Measurements from ENCODE around the gene MTCL1. TPM values are rescaled to one million over a fixed set of nuclear protein-coding genes. Genes with fewer than 3 reads are reported as not detected.

The MTCL1 gene
- total RNA-seq, 2 donors from 2014 or later: 15.3 to 27.7 TPM

GRCh38 chr18:8704361-8705237 is 757 bp upstream of the MTCL1 start:
- ATAC-seq (peak; percentile 85), DNase-seq (peak; percentile 89 to 93 (median 90))
- Histone ChIP-seq H3K36me3 (replicated peaks in 1 of 2; ENCODE audit: insufficient read depth in 1 of 2, low read depth in 2 of 2) (no peaks in the 10 kb centered on the region), H3K27ac (peak overlapping the region; percentile 80 to 91 (median 84)), H3K27me3 (no peaks in the 10 kb centered on the region), H3K9me3 (no peaks in the 10 kb centered on the region), H3K4me3 (peak overlapping the region; percentile 51 to 64), H3K4me1 (peaks cover 37% of the 10 kb centered on the region)
- 1 to 3% methylated on average over 13 to 53 of the region's 64 CpGs for WGBS, 2 donors
- intact Hi-C loops (cut with DNase I): no loop called here
- TF ChIP-seq, protein P1, sequence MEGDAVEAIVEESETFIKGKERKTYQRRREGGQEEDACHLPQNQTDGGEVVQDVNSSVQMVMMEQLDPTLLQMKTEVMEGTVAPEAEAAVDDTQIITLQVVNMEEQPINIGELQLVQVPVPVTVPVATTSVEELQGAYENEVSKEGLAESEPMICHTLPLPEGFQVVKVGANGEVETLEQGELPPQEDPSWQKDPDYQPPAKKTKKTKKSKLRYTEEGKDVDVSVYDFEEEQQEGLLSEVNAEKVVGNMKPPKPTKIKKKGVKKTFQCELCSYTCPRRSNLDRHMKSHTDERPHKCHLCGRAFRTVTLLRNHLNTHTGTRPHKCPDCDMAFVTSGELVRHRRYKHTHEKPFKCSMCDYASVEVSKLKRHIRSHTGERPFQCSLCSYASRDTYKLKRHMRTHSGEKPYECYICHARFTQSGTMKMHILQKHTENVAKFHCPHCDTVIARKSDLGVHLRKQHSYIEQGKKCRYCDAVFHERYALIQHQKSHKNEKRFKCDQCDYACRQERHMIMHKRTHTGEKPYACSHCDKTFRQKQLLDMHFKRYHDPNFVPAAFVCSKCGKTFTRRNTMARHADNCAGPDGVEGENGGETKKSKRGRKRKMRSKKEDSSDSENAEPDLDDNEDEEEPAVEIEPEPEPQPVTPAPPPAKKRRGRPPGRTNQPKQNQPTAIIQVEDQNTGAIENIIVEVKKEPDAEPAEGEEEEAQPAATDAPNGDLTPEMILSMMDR (IDR thresholded peaks at IDR 0.05): peak in 1 of 7 experiments; percentile 36
- peak; percentile 48 to 72 (median 68) for TF ChIP-seq POLR2A (IDR thresholded peaks at IDR 0.05)

DNA sequence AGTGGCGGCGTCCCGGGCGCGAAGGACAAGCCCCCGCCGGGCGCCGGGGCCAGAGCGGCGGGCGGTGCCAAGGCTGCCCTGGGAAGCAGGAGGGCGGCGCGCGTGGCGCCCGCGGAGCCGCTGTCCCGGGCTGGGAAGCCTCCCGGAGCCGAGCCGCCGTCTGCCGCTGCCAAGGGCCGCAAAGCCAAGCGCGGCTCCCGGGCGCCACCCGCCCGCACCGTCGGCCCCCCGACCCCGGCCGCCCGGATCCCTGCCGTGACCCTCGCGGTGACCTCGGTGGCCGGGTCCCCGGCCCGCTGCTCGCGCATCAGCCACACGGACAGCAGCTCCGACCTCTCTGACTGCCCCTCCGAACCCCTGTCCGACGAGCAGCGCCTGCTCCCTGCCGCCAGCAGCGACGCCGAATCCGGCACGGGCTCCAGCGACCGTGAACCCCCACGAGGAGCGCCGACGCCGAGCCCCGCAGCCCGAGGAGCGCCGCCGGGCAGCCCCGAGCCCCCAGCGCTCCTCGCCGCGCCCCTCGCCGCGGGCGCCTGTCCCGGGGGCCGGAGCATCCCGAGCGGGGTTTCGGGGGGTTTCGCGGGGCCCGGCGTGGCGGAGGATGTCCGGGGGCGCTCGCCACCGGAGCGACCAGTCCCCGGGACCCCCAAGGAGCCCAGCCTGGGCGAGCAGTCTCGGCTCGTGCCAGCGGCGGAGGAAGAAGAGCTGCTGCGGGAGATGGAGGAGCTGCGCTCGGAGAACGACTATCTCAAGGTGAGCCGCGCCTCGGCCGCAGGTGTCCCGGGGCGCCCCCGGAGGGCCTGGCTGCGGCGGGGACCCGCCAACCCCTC is 820 bp downstream of the MTCL1 start:
- 1% methylated on average over 42 of the region's 116 CpGs; no CpG with 5 or more reads in 1 of the 2 donors for WGBS, 2 donors
- peak in 3 of 4 donors; percentile 27 to 33 (median 31) for DNase-seq
- Histone ChIP-seq H3K4me1 (peaks cover 37% of the 10 kb centered on the region), H3K36me3 (replicated peaks in 1 of 2; ENCODE audit: insufficient read depth in 1 of 2, low read depth in 2 of 2) (no peaks in the 10 kb centered on the region), H3K27me3 (no peaks in the 10 kb centered on the region), H3K9me3 (no peaks in the 10 kb centered on the region), H3K27ac (peak overlapping the region; percentile 72 to 80 (median 78)), H3K4me3 (peak overlapping the region in 1 of 2 donors; percentile 11)
- peak; percentile 4 for ATAC-seq
- TF ChIP-seq, protein P1 (IDR thresholded peaks at IDR 0.05): no peak
- no peak for TF ChIP-seq POLR2A (IDR thresholded peaks at IDR 0.05)
- intact Hi-C loops (cut with DNase I): no loop called here

- H3K27ac ChIP-seq: peak overlapping the region; percentile 10 to 78 (median 74)
- DNase-seq (peak; percentile 46 to 75 (median 60)), ATAC-seq (no peak)
- H3K36me3 ChIP-seq (replicated peaks in 1 of 2; ENCODE audit: insufficient read depth in 1 of 2, low read depth in 2 of 2): no peaks in the 10 kb centered on the region
- no peak for TF ChIP-seq POLR2A (IDR thresholded peaks at IDR 0.05)
- TF ChIP-seq, protein P1 (IDR thresholded peaks at IDR 0.05): peak in 6 of 7 experiments; percentile 22 to 55 (median 47)
- 7 to 10% methylated on average over 16 to 48 of the region's 48 CpGs for WGBS, 2 donors
- intact Hi-C loops (cut with DNase I): no loop called here
- H3K9me3 ChIP-seq: no peaks in the 10 kb centered on the region
- peaks cover 39% of the 10 kb centered on the region for H3K4me1 ChIP-seq
- no peaks in the 10 kb centered on the region for H3K27me3 ChIP-seq
- peak overlapping the region in 1 of 2 donors; percentile 11 for H3K4me3 ChIP-seq
Measured at GRCh38 chr18:8706791-8707555, 1.6 kb downstream of the MTCL1 start.

DNA sequence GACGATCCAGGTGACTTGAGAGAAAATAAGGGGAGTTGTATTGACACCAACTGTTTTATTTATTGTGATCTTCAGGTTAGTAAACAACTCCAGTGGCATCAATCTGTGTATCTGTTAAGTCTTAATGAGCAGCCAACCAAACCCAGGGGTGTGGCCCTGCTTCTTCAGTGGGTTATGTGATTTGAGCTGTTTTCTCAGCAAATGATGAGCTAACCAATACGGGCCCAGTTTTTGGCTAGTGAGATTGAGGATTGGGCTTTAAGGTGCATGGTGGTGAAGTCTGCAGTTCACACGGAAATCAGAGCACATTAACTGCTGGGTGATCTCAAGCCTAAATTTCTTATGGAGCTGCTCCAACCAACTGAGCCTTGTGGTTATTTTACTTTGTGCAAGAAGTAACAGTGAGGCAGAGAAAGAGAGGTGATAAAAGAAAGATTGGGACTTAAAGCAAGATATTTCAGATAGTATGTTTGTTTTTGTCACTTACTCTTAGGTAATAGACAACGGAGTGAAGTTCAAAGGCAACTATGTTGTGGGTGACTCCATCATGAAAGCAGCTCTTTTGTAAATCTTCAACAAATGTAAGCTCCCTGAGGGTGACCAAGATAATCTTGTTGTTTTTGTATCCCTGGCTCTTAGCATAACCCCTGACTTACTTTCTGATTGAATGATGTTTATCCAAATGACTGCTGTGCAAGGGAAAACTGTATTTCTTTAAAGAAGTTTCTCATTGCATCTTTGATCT is 2.4 kb downstream of the MTCL1 start:
- intact Hi-C loops (cut with DNase I): no loop called here
- H3K4me1 ChIP-seq: peaks cover 47% of the 10 kb centered on the region
- no peaks in the 10 kb centered on the region for H3K9me3 ChIP-seq
- 45 to 53% methylated on average over 4 of the region's 4 CpGs for WGBS, 2 donors
- no peaks in the 10 kb centered on the region for H3K36me3 ChIP-seq (replicated peaks in 1 of 2; ENCODE audit: insufficient read depth in 1 of 2, low read depth in 2 of 2)
- ATAC-seq: no peak
- no peak for DNase-seq
- no peak for TF ChIP-seq POLR2A (IDR thresholded peaks at IDR 0.05)
- TF ChIP-seq, protein P1 (IDR thresholded peaks at IDR 0.05): no peak
- peak overlapping the region in 3 of 4 donors; percentile 72 to 78 (median 77) for H3K27ac ChIP-seq
- no peak overlapping the region for H3K4me3 ChIP-seq
- no peaks in the 10 kb centered on the region for H3K27me3 ChIP-seq
